GM23248 (cell line): ENCODE results near the gene USP31.

Experiments
- EZH2 ChIP-seq: fragments of 200-600 bp; sonication (generic); IDR thresholded peaks from 2 replicates; pipeline ENCODE4 v1.6.1; 2018; ENCODE audit warnings: antibody characterized with exemption, mild to moderate bottlenecking; ENCODE audit not compliant: insufficient read depth, poor library complexity, severe bottlenecking
- EZH2phosphoT487 ChIP-seq: fragments of 200-600 bp; sonication (generic); IDR thresholded peaks from 2 replicates; pipeline ENCODE4 v1.6.1; 2018; ENCODE audit warnings: antibody characterized with exemption, moderate library complexity, mild to moderate bottlenecking, low read depth; ENCODE audit not compliant: insufficient read depth

- TF ChIP-seq EZH2 (no peak), EZH2phosphoT487 (no peak)
Measured at GRCh38 chr16:23052221-23052620, 97.0 kb downstream of the USP31 start.
